Neutrophil (primary cell): Measurements from ENCODE around the gene RMDN3.

Experiments used
- H3K27ac ChIP-seq: fragments of 200-600 bp; sonication (generic); 2 replicates; pipeline ENCODE4 v1.5.1; 2016; ENCODE audit warnings: mild to moderate bottlenecking, moderate library complexity
- H3K27me3 ChIP-seq: fragments of 200-600 bp; sonication (generic); 2 replicates; pipeline ENCODE4 v1.6.0; 2016; ENCODE audit warnings: mild to moderate bottlenecking
- H3K36me3 ChIP-seq: fragments of 200-600 bp; sonication (generic); 2 replicates; pipeline ENCODE4 v1.5.1; 2017
- H3K4me1 ChIP-seq, 2 experiments: fragments of 200-600 bp in 1 of 2; sonication (generic) in 1 of 2; 1 replicate in 1 of 2; 2 replicates in 1 of 2; pipeline versions ENCODE4 v1.5.1 to v1.6.1; 2013 to 2016; ENCODE audit warnings: low read depth in 1 of 2, low read length in 1 of 2, mild to moderate bottlenecking in 1 of 2, moderate library complexity in 1 of 2; ENCODE audit not compliant: control insufficient read depth in 1 of 2, insufficient read depth in 1 of 2
- H3K4me3 ChIP-seq, 2 experiments: fragments of 200-600 bp in 1 of 2; sonication (generic) in 1 of 2; 1 replicate in 1 of 2; 2 replicates in 1 of 2; pipeline ENCODE4 v1.5.1; 2013 to 2016; ENCODE audit warnings: low read depth in 1 of 2, low read length in 1 of 2, mild to moderate bottlenecking in 1 of 2, moderate library complexity in 1 of 2
- H3K9me3 ChIP-seq: fragments of 200-600 bp; sonication (generic); 2 replicates; pipeline ENCODE4 v1.5.1; 2016
- CTCF ChIP-seq: fragments of 200-600 bp; sonication (generic); IDR thresholded peaks from 2 replicates; pipeline ENCODE4 v1.5.1; 2016; ENCODE audit warnings: antibody characterized with exemption

The RMDN3 gene

GRCh38 chr15:40796041-40796440 is 41.0 kb upstream of the RMDN3 start:
- no peak for TF ChIP-seq CTCF
- H3K4me1 ChIP-seq: peaks cover 7% of the 10 kb centered on the region in 2 experiments
- H3K36me3 ChIP-seq: no peaks in the 10 kb centered on the region
- no peaks in the 10 kb centered on the region for H3K27me3 ChIP-seq
- H3K4me3 ChIP-seq: no peak overlapping the region
- no peak overlapping the region for H3K27ac ChIP-seq
- no peaks in the 10 kb centered on the region for H3K9me3 ChIP-seq

GRCh38 chr15:40793216-40793989 is 38.3 kb upstream of the RMDN3 start:
- H3K4me1 ChIP-seq: peaks cover 15 to 17% of the 10 kb centered on the region in 2 experiments
- no peak overlapping the region for H3K4me3 ChIP-seq
- no peaks in the 10 kb centered on the region for H3K9me3 ChIP-seq
- H3K27ac ChIP-seq: no peak overlapping the region
- H3K27me3 ChIP-seq: no peaks in the 10 kb centered on the region
- no peaks in the 10 kb centered on the region for H3K36me3 ChIP-seq
- TF ChIP-seq CTCF: no peak

- Histone ChIP-seq H3K27me3 (no peaks in the 10 kb centered on the region), H3K4me1 (peaks cover 22 to 25% of the 10 kb centered on the region in 2 experiments), H3K4me3 (no peak overlapping the region), H3K27ac (no peak overlapping the region), H3K36me3 (no peaks in the 10 kb centered on the region), H3K9me3 (no peaks in the 10 kb centered on the region)
- no peak for TF ChIP-seq CTCF
Measured at GRCh38 chr15:40792394-40792793, 37.3 kb upstream of the RMDN3 start.

GRCh38 chr15:40790718-40791117 is 35.7 kb upstream of the RMDN3 start:
- no peak overlapping the region for H3K4me3 ChIP-seq
- no peak for TF ChIP-seq CTCF
- H3K9me3 ChIP-seq: no peaks in the 10 kb centered on the region
- peaks cover 32 to 35% of the 10 kb centered on the region in 2 experiments for H3K4me1 ChIP-seq
- no peaks in the 10 kb centered on the region for H3K36me3 ChIP-seq
- H3K27ac ChIP-seq: no peak overlapping the region
- no peaks in the 10 kb centered on the region for H3K27me3 ChIP-seq

- TF ChIP-seq CTCF: no peak
- Histone ChIP-seq H3K27ac (no peak overlapping the region), H3K4me1 (peaks cover 26 to 29% of the 10 kb centered on the region in 2 experiments), H3K27me3 (no peaks in the 10 kb centered on the region), H3K36me3 (no peaks in the 10 kb centered on the region), H3K9me3 (no peaks in the 10 kb centered on the region), H3K4me3 (no peak overlapping the region)
Measured at GRCh38 chr15:40789999-40790398, 34.9 kb upstream of the RMDN3 start.
